Dedifferentiated amniotic fluid mesenchymal stem cell (primary cell): ENCODE data around the gene ICAM2.
"Not testable (repeated sequence)": the region's sequence is repeated elsewhere in the genome, so short reads cannot be mapped to it uniquely, and the experiment has no call there.

ENCODE experiments used
- DNase-seq: peaks from one replicate; pipeline ENCODE4 v3.0.0-alpha.2; 2016; ENCODE audit errors: extremely low spot score

ICAM2 gene

DNA sequence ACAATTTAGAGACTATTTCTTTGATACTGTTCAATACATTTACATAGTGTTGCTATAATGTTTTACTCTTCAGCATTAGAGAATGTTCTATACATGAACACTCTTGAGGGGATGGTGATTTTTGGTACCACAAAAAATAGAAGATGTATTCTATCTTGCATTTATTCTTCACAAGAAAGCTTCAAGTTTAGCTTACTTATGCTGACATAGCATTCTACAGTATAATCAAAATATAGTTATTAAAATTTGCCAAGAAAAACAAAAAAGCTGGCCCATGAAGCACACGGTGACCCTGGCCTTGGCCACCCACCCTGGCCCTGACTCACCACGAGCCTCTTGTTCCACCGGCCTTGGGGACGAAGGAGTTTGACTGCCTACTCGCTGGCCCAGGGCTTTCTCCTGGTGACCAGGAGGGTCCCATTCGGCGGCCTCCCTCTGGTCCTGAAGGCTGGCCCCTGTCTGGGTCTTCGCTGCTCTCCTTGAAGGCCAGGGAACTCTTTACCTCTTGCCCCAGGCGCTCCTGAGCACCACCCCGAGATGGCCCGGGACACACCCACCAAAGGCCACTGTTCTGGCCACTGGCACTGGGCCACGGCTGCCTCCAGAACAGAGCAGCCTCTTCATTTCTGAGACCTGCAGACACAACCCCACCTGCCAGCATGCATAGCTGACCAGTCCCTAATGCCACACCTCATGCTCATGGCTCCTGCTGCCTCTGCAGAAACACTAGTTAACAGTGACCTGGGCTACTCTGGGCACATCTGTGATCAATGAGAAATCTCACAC is 22.5 kb upstream of the ICAM2 start:
- DNase-seq, result no peak

DNA sequence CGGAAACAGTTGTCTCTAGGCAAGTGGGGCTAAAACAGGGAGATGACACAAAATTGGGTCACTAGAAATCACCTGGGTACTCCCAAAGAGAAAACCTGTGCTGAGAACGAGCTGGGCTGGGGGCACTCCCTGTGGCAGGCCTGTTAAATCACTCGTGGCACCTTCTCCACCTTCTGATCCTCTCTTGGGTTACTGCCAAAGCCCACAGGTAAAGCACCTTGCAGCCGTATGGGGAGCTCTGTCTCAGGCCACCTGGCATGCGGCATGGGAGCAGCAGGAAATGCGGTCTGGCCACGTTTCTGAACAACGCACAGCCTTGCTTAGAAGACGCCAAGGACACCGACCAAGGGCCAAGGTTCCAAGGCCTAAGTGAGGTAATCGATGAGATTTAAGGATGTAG is 21.5 kb upstream of the ICAM2 start:
- DNase-seq, result no peak

- no peak for DNase-seq
These were observed 19.8 kb upstream of the ICAM2 start for GRCh38 chr17:64040206-64040605.

DNA sequence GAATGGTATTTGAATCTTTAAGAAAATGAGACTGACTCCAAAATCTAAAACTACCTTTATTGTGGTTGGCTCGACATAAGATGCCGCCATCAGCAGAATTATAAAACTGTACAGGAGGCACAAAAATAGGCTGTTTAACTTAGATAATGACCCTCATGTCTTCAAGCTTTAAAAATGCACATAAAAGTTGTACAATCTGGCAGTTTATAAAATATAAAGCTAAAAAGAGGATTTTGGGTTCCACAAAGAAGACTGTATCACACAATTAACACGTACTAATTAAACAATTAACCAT is 18.6 kb upstream of the ICAM2 start:
- no peak for DNase-seq

GRCh38 chr17:64038331-64039105 is 18.1 kb upstream of the ICAM2 start:
- DNase-seq, result no peak

GRCh38 chr17:64037802-64038201 is 17.4 kb upstream of the ICAM2 start:
- DNase-seq, result no peak

DNA sequence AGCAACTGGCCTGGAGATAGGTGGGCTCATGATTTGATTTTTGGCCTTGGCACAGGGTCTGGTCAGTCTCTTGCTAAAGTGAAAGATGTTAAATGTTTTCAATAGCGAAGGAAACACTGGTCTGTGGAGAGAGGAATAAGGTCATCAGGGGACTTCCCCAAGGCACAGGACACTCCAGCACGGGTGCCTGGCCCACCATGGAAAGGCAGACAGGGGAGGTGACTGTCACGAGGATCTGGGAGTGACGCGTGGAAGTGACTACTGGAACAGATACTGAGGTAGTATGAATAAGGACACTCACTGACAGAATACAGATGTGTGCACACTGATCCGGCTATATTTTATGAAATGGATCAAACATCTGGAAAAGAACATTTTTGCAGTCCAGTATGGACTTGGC is 16.7 kb upstream of the ICAM2 start:
- no peak for DNase-seq

DNA sequence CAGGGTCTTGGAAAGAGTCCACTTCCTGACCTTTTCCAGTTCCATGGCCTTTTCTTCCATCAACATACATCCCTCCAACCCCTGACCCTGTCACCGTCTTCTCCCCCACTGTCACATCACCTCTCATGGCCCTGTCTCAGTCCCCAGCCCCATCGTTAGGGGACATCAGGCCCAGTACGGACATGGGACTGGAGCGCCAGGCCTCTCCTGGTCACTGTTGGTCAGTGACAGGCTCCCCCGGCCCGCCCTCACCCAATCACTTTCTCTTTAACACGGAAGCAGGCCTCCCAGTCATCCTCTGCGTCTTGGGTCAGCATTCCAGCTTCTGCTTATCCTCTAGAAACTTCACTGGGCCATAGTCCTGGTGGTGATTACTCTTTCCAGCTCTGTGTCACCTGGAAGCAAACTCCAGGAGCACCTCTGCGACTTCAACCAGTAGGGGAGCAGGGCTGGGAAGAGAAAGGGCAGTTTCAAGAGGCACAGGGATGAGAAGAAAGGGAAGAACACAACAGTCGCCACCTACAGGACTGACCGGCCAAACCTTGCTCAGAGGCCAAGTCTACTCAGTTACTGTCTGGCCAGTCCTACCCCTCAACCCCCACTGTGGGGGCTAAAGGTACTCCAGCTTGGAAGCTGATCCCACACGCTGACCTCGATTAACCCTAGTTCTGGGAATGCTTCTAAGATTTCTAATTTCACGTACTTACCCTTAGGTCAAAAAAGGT is 15.9 kb upstream of the ICAM2 start:
- no peak for DNase-seq

DNA sequence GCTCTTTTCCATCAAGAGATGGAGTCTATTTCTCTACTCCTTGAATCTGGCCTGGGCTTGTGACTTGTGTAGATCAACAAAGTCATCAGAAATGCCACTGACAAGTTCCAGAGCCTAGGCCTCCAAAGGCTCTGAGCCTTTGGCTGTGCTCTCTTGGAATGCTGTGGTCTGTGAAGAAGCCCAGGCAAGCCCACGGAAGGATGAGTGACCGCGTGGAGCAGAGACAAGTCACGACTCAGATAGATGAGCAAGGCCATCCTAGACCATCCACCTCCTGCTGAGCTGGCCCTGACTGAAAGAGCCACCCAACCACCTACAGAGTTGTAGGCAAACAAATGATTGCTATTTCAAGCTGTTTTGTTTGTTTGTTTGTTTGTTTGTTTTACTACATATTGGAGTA is 11.6 kb upstream of the ICAM2 start:
- DNase-seq, result no peak

DNA sequence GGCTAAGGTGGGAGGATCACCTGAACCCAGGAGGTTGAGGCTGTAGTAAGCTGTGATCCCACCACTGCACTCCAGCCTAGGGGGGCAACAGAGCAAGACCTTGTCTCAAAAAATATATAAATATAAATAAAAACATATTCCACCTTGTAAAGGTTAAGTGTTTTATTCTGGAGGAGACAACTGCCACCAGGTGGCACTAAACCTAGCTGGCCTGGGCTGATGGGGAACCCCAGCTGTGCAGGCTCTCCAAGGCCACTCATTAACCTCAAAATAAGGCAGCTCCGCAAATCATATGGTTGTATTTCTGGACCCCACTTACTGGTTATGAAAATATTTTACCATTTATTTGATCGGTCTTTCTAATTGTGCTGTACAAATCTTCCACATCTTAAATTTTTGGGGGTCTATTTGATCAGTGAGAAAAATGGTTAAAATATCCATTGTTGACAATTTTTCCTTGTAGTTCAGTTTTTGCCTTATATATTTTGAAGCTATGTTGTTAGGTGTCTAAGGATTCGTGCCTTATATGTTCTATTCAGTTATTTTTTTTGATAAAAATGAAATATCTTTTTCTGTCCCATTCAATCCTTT is 8.5 kb upstream of the ICAM2 start:
- peak; percentile 59 for DNase-seq

DNA sequence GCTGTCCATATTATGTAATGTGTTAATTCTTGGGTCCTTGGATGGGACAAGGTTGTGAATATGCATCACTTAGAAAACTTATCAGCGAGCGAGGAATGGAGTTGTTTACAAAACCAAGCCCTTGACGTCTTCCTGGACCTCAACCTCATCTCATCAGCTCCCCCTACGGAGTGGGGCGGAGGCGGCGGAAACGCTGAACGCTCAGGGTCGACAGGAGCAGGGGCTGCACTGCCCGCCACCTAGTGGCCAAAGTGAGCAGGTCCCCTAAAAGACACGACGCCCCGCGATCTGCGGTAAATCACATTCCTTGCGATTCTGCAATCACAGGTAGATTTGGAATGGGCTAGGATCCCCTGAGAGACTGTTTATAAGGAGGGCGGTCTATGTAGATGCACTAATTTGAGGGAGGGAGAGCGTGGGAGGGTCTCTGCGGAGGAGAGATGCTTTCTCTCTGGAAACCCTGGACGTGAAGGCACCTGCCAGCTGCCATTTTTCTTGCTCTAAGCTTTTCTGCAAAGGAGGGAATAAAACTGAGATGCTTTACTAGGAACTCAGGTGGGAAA is 5.4 kb upstream of the ICAM2 start:
- DNase-seq, result peak; percentile 39

GRCh38 chr17:64024781-64025731 is 4.6 kb upstream of the ICAM2 start:
- DNase-seq, result no peak

- DNase-seq, result no peak
These were observed 3.8 kb upstream of the ICAM2 start for GRCh38 chr17:64024215-64024654.

DNA sequence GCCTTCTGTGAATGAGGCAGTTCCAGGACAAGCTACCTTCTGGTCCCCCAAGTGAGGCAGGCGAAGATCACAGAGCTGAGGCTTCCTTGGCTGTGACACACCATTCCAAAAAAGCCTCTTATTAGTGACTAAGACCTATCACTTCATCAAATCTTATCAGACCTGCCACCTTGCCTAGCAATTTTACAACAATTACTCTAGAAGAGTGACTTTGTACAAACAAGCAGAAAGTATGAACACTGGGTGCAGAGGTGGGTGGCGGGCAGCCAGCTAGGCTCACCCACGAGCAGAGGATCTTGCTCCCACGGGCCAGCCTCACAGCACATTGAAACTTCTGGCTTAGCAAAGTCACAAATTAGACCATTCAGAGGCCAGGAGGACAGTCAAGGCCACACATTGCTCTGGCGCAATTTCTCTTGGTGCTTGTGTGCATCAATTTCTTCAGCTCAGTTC is 2.2 kb upstream of the ICAM2 start:
- no peak for DNase-seq

- not testable (repeated sequence) for DNase-seq
These were observed 877 bp downstream of the ICAM2 start for GRCh38 chr17:64019551-64019961.

GRCh38 chr17:64017381-64017980 is 3.0 kb downstream of the ICAM2 start:
- DNase-seq, result no peak

GRCh38 chr17:64016974-64017373 is 3.5 kb downstream of the ICAM2 start:
- DNase-seq, result no peak

GRCh38 chr17:64016231-64016784 is 4.1 kb downstream of the ICAM2 start:
- no peak for DNase-seq

GRCh38 chr17:64015447-64015846 is 5.0 kb downstream of the ICAM2 start:
- no peak for DNase-seq
